ENCODE measurements around the gene SNRPB2. TPM values are rescaled to one million over a fixed set of nuclear protein-coding genes. Genes with fewer than 3 reads are reported as not detected.

The SNRPB2 gene
- total RNA-seq, 2 donors from 2014 or later, result 75.9 to 89.2 TPM

- Mint-ChIP-seq H3K36me3 (ENCODE audit: low read depth) (no peaks in the 10 kb centered on the region), H3K27ac (no peak overlapping the region), H3K9me3 (no peaks in the 10 kb centered on the region), H3K4me1 (no peaks in the 10 kb centered on the region), H3K4me3 (no peak overlapping the region), H3K27me3 (ENCODE audit: insufficient read depth) (peaks cover 5% of the 10 kb centered on the region)
- Histone ChIP-seq H3K27me3 (ENCODE audit: control insufficient read depth, insufficient read depth, low read length, poor library complexity, severe bottlenecking) (no peaks in the 10 kb centered on the region), H3K27ac (ENCODE audit: low read depth, low read length) (no peak overlapping the region), H3K9me3 (ENCODE audit: control insufficient read depth, low read length) (no peaks in the 10 kb centered on the region), H3K36me3 (ENCODE audit: control insufficient read depth, insufficient read depth, low read length) (no peaks in the 10 kb centered on the region), H3K4me1 (ENCODE audit: control insufficient read depth, insufficient read depth, low read length) (no peaks in the 10 kb centered on the region), H3K9ac (ENCODE audit: extremely low read depth, low read length, poor library complexity, severe bottlenecking) (no peak overlapping the region), H3K4me3 (ENCODE audit: low read length) (no peak overlapping the region)
- no peak for TF ChIP-seq CTCF (conservative IDR thresholded peaks at IDR 0.05)
- WGBS, 2 experiments (ENCODE audit: insufficient coverage in 1 of 2, insufficient read length in 1 of 2), result 82 to 88% methylated on average over 3 of the region's 3 CpGs
- no peak for DNase-seq
Measured at GRCh38 chr20:16689906-16690305, 39.9 kb upstream of the SNRPB2 start.

- Mint-ChIP-seq H3K27me3 (ENCODE audit: insufficient read depth) (peaks cover 5% of the 10 kb centered on the region), H3K4me3 (no peak overlapping the region), H3K27ac (no peak overlapping the region), H3K9me3 (no peaks in the 10 kb centered on the region), H3K4me1 (no peaks in the 10 kb centered on the region), H3K36me3 (ENCODE audit: low read depth) (no peaks in the 10 kb centered on the region)
- Histone ChIP-seq H3K27ac (ENCODE audit: low read depth, low read length) (no peak overlapping the region), H3K36me3 (ENCODE audit: control insufficient read depth, insufficient read depth, low read length) (no peaks in the 10 kb centered on the region), H3K27me3 (ENCODE audit: control insufficient read depth, insufficient read depth, low read length, poor library complexity, severe bottlenecking) (no peaks in the 10 kb centered on the region), H3K9me3 (ENCODE audit: control insufficient read depth, low read length) (no peaks in the 10 kb centered on the region), H3K4me1 (ENCODE audit: control insufficient read depth, insufficient read depth, low read length) (no peaks in the 10 kb centered on the region), H3K4me3 (ENCODE audit: low read length) (no peak overlapping the region), H3K9ac (ENCODE audit: extremely low read depth, low read length, poor library complexity, severe bottlenecking) (no peak overlapping the region)
- TF ChIP-seq CTCF (conservative IDR thresholded peaks at IDR 0.05), result no peak
- no peak for DNase-seq
- 74% methylated on average over 2 of the region's 2 CpGs; no CpG with 5 or more reads in 1 of the 2 experiments for WGBS, 2 experiments (ENCODE audit: insufficient coverage in 1 of 2, insufficient read length in 1 of 2)
Measured at GRCh38 chr20:16691381-16691780, 38.4 kb upstream of the SNRPB2 start.

- Histone ChIP-seq H3K36me3 (ENCODE audit: control insufficient read depth, insufficient read depth, low read length) (no peaks in the 10 kb centered on the region), H3K4me1 (ENCODE audit: control insufficient read depth, insufficient read depth, low read length) (no peaks in the 10 kb centered on the region), H3K9ac (ENCODE audit: extremely low read depth, low read length, poor library complexity, severe bottlenecking) (no peak overlapping the region), H3K27ac (ENCODE audit: low read depth, low read length) (no peak overlapping the region), H3K9me3 (ENCODE audit: control insufficient read depth, low read length) (no peaks in the 10 kb centered on the region), H3K4me3 (ENCODE audit: low read length) (no peak overlapping the region), H3K27me3 (ENCODE audit: control insufficient read depth, insufficient read depth, low read length, poor library complexity, severe bottlenecking) (no peaks in the 10 kb centered on the region)
- H3K9me3 Mint-ChIP-seq, result no peaks in the 10 kb centered on the region
- TF ChIP-seq CTCF (conservative IDR thresholded peaks at IDR 0.05), result no peak
- no peaks in the 10 kb centered on the region for H3K4me1 Mint-ChIP-seq
- H3K36me3 Mint-ChIP-seq (ENCODE audit: low read depth), result no peaks in the 10 kb centered on the region
- DNase-seq, result no peak
- H3K27ac Mint-ChIP-seq, result no peak overlapping the region
- no peak overlapping the region for H3K4me3 Mint-ChIP-seq
- H3K27me3 Mint-ChIP-seq (ENCODE audit: insufficient read depth), result peaks cover 5% of the 10 kb centered on the region
- 82% methylated on average over 2 of the region's 2 CpGs; no CpG with 5 or more reads in 1 of the 2 experiments for WGBS, 2 experiments (ENCODE audit: insufficient coverage in 1 of 2, insufficient read length in 1 of 2)
Measured at GRCh38 chr20:16692009-16692408, 37.8 kb upstream of the SNRPB2 start.

Data from endodermal cell (in vitro differentiated cells).